Chondrocyte (in vitro differentiated cells): ENCODE measurements around the gene PPM1E. TPM values are rescaled to one million over a fixed set of nuclear protein-coding genes. Genes with fewer than 3 reads are reported as not detected.

ENCODE experiments used
- DNase-seq: peaks from one replicate; pipeline ENCODE4 v3.0.0; 2021; ENCODE audit warnings: mixed read lengths, low spot score
- H3K27ac Mint-ChIP-seq: one replicate; pipeline ENCODE4 v1.8.0; 2021; ENCODE audit warnings: mild to moderate bottlenecking, moderate library complexity, mixed read lengths; ENCODE audit not compliant: unreplicated experiment
- H3K27me3 Mint-ChIP-seq: 2 replicates; pipeline ENCODE4 v1.8.0; 2021; ENCODE audit warnings: low read depth, mixed read lengths
- H3K36me3 Mint-ChIP-seq: 2 replicates; pipeline ENCODE4 v1.8.0; 2021; ENCODE audit warnings: low read depth, mixed read lengths
- H3K4me1 Mint-ChIP-seq: 2 replicates; pipeline ENCODE4 v1.8.0; 2021; ENCODE audit warnings: low read depth, mild to moderate bottlenecking, mixed read lengths
- H3K4me3 Mint-ChIP-seq: one replicate; pipeline ENCODE4 v1.8.0; 2021; ENCODE audit warnings: mild to moderate bottlenecking, moderate library complexity, mixed read lengths; ENCODE audit not compliant: unreplicated experiment
- H3K9me3 Mint-ChIP-seq: 2 replicates; pipeline ENCODE4 v1.8.0; 2021; ENCODE audit warnings: low read depth, mixed read lengths
- CTCF ChIP-seq: fragments of 200-600 bp; sonication (generic); IDR thresholded peaks from 2 replicates; pipeline ENCODE4 v1.5.0; 2021; ENCODE audit warnings: antibody characterized with exemption, mild to moderate bottlenecking, moderate library complexity
- total RNA-seq: library from RNA; stranded (reverse); gene quantifications from 3 replicates; pipeline ENCODE4 v1.2.1, GENCODE V29; 2021

PPM1E gene
- total RNA-seq, 1 donor from 2014 or later: 2.2 TPM

DNA sequence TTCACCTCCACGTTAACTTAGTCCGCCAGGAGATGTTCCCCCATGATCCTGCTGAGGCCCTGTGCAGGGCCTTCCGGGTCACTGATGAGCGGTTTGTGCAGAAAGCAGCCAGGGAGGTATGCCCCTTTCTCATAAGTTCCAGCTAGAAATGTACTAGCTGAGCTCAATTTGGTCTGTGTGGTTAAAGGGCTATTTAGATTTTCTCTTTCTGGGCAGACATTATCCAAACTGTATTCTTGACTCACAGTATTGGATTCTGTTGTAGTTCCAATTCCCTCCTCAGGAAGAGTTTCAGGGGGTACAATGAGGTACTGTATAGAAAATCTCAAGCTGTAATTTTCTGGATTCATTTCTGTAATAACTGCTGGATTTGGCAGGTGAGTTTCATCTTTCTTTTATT, 214.0 kb downstream of the PPM1E start:
- H3K27me3 Mint-ChIP-seq: no peaks in the 10 kb centered on the region
- H3K27ac Mint-ChIP-seq: no peak overlapping the region
- no peak overlapping the region for H3K4me3 Mint-ChIP-seq
- no peaks in the 10 kb centered on the region for H3K9me3 Mint-ChIP-seq
- peaks cover 9% of the 10 kb centered on the region for H3K4me1 Mint-ChIP-seq
- TF ChIP-seq CTCF: no peak
- no peaks in the 10 kb centered on the region for H3K36me3 Mint-ChIP-seq
- DNase-seq: no peak

DNA sequence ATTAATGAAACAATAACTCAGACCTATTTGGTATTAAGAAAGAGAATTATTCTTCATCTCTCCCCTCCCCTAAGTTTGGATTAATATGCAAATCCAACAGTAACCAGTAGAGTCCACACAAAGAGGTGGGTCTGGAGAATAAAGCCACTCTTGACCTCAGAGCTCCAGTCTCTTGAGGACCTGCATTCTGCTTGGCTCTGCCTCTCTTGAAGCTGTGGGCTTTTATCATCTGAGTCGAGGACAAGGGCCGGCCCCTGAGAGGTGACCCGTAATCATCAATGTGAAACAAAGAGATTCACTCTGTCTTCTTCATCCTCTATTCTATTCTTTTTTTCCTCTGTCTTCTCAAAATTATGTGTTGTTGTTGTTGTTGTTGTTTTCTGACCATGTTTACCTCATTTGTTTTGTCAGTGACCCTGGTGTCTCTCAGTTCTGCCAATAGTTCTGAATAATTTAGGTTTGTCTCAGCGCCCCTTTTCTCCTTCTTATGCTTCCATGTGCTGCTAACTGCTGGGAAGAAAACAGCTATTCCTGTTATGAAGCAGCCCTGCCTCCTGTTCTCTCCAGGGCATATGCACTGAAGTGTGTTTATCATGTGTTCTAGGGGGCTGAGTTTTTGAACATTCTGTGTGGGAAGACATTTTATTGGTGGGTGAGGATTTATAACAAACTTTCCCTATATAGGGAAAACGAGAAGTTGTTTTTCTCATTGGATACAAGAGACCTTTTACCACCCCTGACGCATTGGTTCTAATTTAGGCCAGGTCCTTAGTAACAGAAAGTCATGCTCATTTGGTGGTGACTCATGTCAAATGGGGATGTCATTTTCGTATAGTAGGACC, 215.2 kb downstream of the PPM1E start:
- Mint-ChIP-seq H3K4me1 (peaks cover 11% of the 10 kb centered on the region), H3K4me3 (no peak overlapping the region), H3K36me3 (no peaks in the 10 kb centered on the region), H3K9me3 (no peaks in the 10 kb centered on the region), H3K27me3 (no peaks in the 10 kb centered on the region), H3K27ac (no peak overlapping the region)
- TF ChIP-seq CTCF: no peak
- DNase-seq: no peak

DNA sequence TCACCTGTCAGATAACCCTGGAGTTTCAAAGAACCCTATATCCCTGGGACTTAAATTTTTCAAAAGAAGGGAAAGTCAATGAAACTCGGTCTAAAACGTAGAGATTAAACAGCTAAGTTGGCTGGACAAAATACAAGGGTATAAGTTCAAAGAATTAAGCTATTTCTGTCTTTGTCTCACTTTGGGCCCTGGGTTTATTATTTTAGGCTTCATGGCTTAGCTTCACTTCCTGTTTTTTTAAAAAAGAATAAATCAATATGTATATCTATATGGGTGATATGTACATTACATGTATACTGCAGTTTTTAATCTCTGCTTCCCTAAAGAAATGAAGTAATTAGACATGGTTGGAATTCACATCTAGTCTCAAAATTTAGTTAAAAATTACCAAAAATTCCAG, 218.7 kb downstream of the PPM1E start:
- Mint-ChIP-seq H3K9me3 (no peaks in the 10 kb centered on the region), H3K4me1 (peaks cover 6% of the 10 kb centered on the region), H3K27me3 (no peaks in the 10 kb centered on the region), H3K27ac (no peak overlapping the region), H3K4me3 (no peak overlapping the region), H3K36me3 (no peaks in the 10 kb centered on the region)
- no peak for DNase-seq
- no peak for TF ChIP-seq CTCF

DNA sequence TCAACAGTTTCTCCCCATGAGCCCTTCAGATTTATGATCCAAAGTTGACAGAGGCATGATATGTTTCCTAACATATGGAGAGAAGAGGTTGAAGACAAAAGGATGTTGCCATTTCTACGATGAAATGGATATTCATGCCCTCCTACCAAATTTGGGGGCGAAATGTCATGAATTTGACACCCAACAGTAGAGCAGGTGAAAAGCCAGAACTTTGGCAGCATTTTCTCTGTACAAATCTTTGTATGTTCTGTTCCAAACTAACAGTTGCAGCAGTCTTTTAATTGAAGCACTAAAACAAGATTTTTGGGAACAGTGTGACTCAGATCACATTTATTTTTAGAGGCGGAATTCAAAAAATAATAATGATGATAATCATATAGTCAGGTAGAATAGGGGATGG, 220.9 kb downstream of the PPM1E start:
- DNase-seq: no peak
- Mint-ChIP-seq H3K4me1 (peaks cover 5% of the 10 kb centered on the region), H3K27me3 (no peaks in the 10 kb centered on the region)

More for the DNA sequence above, 220.9 kb downstream of the PPM1E start:
- TF ChIP-seq CTCF: no peak
- Mint-ChIP-seq H3K36me3 (no peaks in the 10 kb centered on the region), H3K4me3 (no peak overlapping the region), H3K27ac (no peak overlapping the region), H3K9me3 (no peaks in the 10 kb centered on the region)
